Natural killer cell (primary cell): Measurements from ENCODE around the gene TPP1. TPM values are rescaled to one million over a fixed set of nuclear protein-coding genes. Genes with fewer than 3 reads are reported as not detected.

ENCODE experiments used
- ATAC-seq, 3 donors: fragments of 150-1000 bp in 2 of 3; fragments of 200-7000 bp in 1 of 3; cut with Tn5 transposase; 1 replicate in 1 of 3; 2 replicates in 2 of 3; pipeline ENCODE4 v1.10.0; 2021; ENCODE audit warnings: mild to moderate bottlenecking in 2 of 3, moderate library complexity in 2 of 3
- DNase-seq, 2 donors: peaks; one replicate each; pipeline versions ENCODE4 v3.0.0 to v3.0.0-alpha.2; 2013 to 2021; ENCODE audit warnings: mixed read lengths in 1 of 2
- H3K27ac ChIP-seq: one replicate; pipeline ENCODE4 v1.5.1; 2013; ENCODE audit warnings: mild to moderate bottlenecking, low read length
- H3K27me3 ChIP-seq: one replicate; pipeline ENCODE4 v1.6.1; 2013; ENCODE audit warnings: low read length; ENCODE audit not compliant: control insufficient read depth, insufficient read depth
- H3K36me3 ChIP-seq: one replicate; pipeline ENCODE4 v1.6.1; 2013; ENCODE audit warnings: low read length; ENCODE audit not compliant: control insufficient read depth, insufficient read depth
- H3K4me1 ChIP-seq: one replicate; pipeline ENCODE4 v1.6.1; 2013; ENCODE audit warnings: low read length; ENCODE audit not compliant: control insufficient read depth, insufficient read depth
- H3K4me3 ChIP-seq: one replicate; pipeline ENCODE4 v1.5.1; 2013; ENCODE audit warnings: low read length
- H3K9me3 ChIP-seq: one replicate; pipeline ENCODE4 v1.6.1; 2013; ENCODE audit warnings: low read length; ENCODE audit not compliant: control insufficient read depth, insufficient read depth
- H3K27ac Mint-ChIP-seq, 2 donors: one replicate each; pipeline ENCODE4 v1.8.0; 2022; ENCODE audit warnings: mild to moderate bottlenecking in 2 of 2, mixed read lengths in 2 of 2, moderate library complexity in 1 of 2
- H3K27me3 Mint-ChIP-seq, 2 donors: one replicate each; pipeline ENCODE4 v1.8.0; 2022; ENCODE audit warnings: low read depth in 2 of 2, mixed read lengths in 2 of 2
- H3K36me3 Mint-ChIP-seq: one replicate; pipeline ENCODE4 v1.8.0; 2022; ENCODE audit warnings: mixed read lengths
- H3K4me1 Mint-ChIP-seq, 2 donors: one replicate each; pipeline ENCODE4 v1.8.0; 2022; ENCODE audit warnings: mixed read lengths in 2 of 2
- H3K4me3 Mint-ChIP-seq: one replicate; pipeline ENCODE4 v1.8.0; 2022; ENCODE audit warnings: mild to moderate bottlenecking, moderate library complexity, mixed read lengths
- H3K9me3 Mint-ChIP-seq, 2 donors: one replicate each; pipeline ENCODE4 v1.8.0; 2022; ENCODE audit warnings: mixed read lengths in 2 of 2
- CTCF ChIP-seq: fragments of 200-600 bp; IDR thresholded peaks from one replicate; pipeline ENCODE4 v1.8.0; 2022; ENCODE audit warnings: antibody characterized with exemption
- WGBS: methylation state at CpG from one replicate; pipeline ENCODE4 v1.1.7; 2013; ENCODE audit warnings: missing lambda C conversion rate; ENCODE audit not compliant: insufficient coverage; 5-methylcytosine and 5-hydroxymethylcytosine counted together
- intact Hi-C: fragments of 100-400 bp; cut with micrococcal nuclease; formaldehyde crosslinking; loops from one replicate; pipeline ENCODE4 v1.14.2; 2022
- total RNA-seq, 4 donors: library from RNA; stranded (reverse); fragments of 120-200 nt in 1 of 4; gene quantifications; one replicate each; pipeline versions ENCODE4 v1.2.3 to v1.2.4, GENCODE V29; 2013 to 2022

The TPP1 gene
- total RNA-seq, 3 donors from 2014 or later (not counting 1 experiment from before 2014, with no cell fraction given), result 123 to 135 (median 131) TPM

- DNase-seq (no peak), ATAC-seq (no peak)
- Histone ChIP-seq H3K36me3 (peaks cover 43% of the 10 kb centered on the region), H3K27me3 (no peaks in the 10 kb centered on the region), H3K4me3 (no peak overlapping the region), H3K4me1 (peaks cover 71% of the 10 kb centered on the region), H3K27ac (no peak overlapping the region), H3K9me3 (no peaks in the 10 kb centered on the region)
- TF ChIP-seq CTCF, result no peak
- Mint-ChIP-seq H3K4me1 (peaks cover 42 to 45% of the 10 kb centered on the region in 2 donors), H3K27ac (no peak overlapping the region), H3K36me3 (no peaks in the 10 kb centered on the region), H3K27me3 (no peaks in the 10 kb centered on the region), H3K9me3 (no peaks in the 10 kb centered on the region), H3K4me3 (peak overlapping the region; percentile 29)
- intact Hi-C loops, result loop anchor here (10.0 kb wide), 2 partner anchors 135 to 215 kb away; partner anchors contain the start of gene SMPD1
- 96% methylated on average over 7 of the region's 8 CpGs for WGBS
Observed at GRCh38 chr11:6609502-6610015, 9.7 kb downstream of the TPP1 start.

GRCh38 chr11:6608726-6609501 lies 10.3 kb downstream of the TPP1 start:
- DNase-seq (no peak), ATAC-seq (no peak)
- Mint-ChIP-seq H3K9me3 (no peaks in the 10 kb centered on the region), H3K36me3 (no peaks in the 10 kb centered on the region), H3K27ac (no peak overlapping the region), H3K27me3 (no peaks in the 10 kb centered on the region), H3K4me3 (no peak overlapping the region), H3K4me1 (peaks cover 42 to 45% of the 10 kb centered on the region in 2 donors)
- Histone ChIP-seq H3K9me3 (no peaks in the 10 kb centered on the region), H3K4me3 (no peak overlapping the region), H3K27me3 (no peaks in the 10 kb centered on the region), H3K27ac (no peak overlapping the region), H3K4me1 (peaks cover 76% of the 10 kb centered on the region), H3K36me3 (peaks cover 38% of the 10 kb centered on the region)
- 95% methylated on average over 14 of the region's 14 CpGs for WGBS
- intact Hi-C loops, result loop anchor here (10.0 kb wide), 1 partner anchor 136 kb away; no protein-coding TSS in a partner anchor
- no peak for TF ChIP-seq CTCF

- H3K27ac ChIP-seq, result peak overlapping the region; percentile 90
- TF ChIP-seq CTCF, result no peak
- peaks cover 42 to 45% of the 10 kb centered on the region in 2 donors for H3K4me1 Mint-ChIP-seq
- H3K4me1 ChIP-seq, result peaks cover 73% of the 10 kb centered on the region
- no peak overlapping the region for H3K4me3 Mint-ChIP-seq
- no peaks in the 10 kb centered on the region for H3K9me3 ChIP-seq
- intact Hi-C loops, result loop anchor here (10.0 kb wide), 1 partner anchor 137 kb away; no protein-coding TSS in a partner anchor
- DNase-seq, result no peak
- H3K27ac Mint-ChIP-seq, result no peak overlapping the region
- H3K9me3 Mint-ChIP-seq, result no peaks in the 10 kb centered on the region
- no peaks in the 10 kb centered on the region for H3K27me3 ChIP-seq
- ATAC-seq, result no peak
- 96% methylated on average over 9 of the region's 9 CpGs for WGBS
- no peak overlapping the region for H3K4me3 ChIP-seq
- H3K36me3 ChIP-seq, result peaks cover 38% of the 10 kb centered on the region
- no peaks in the 10 kb centered on the region for H3K27me3 Mint-ChIP-seq
- no peaks in the 10 kb centered on the region for H3K36me3 Mint-ChIP-seq
Observed at GRCh38 chr11:6608011-6608410, 11.2 kb downstream of the TPP1 start.
